Fibroblast of skin of scalp (primary cell): ENCODE measurements around the gene DCDC2B.

Experiments used
- DNase-seq: peaks from one replicate; pipeline ENCODE4 v3.0.0-alpha.2; 2013

DCDC2B gene

DNA sequence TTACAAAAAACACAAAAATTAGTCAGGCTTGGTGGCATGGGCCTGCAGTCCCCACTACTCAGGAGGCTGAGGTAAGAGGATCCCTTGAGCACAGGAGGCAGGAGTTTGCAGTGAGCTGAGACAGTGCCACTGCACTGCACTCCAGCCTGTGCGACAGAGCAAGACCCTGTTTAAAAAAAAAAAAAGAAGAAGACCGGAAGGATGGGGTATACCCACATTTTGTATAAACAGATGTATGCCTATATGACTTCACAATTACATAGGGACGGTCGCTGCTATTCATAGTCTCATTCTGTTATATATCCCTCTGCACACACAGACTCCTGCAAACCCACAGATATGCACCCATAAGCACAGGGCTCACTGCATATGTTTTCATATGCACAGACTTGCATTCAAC lies 54.9 kb downstream of the DCDC2B start:
- no peak for DNase-seq
